OCI-LY7 (cell line): Measurements from ENCODE around the gene PRR5L. TPM values are rescaled to one million over a fixed set of nuclear protein-coding genes. Genes with fewer than 3 reads are reported as not detected.

ENCODE experiments used
- BruUV-seq: library from RNA; stranded (reverse); fragments of 400-500 nt; replicated peaks from 2 replicates; lab custom pipeline; 2021; lab: Mats Ljungman, UMichigan
- CTCF ChIA-PET: fragments of 300-600 bp; sonication (Branson Sonifier 250); formaldehyde crosslinking; loops from one replicate; lab custom pipeline; 2022; ENCODE audit warnings: antibody characterized with exemption; ENCODE audit not compliant: unreplicated experiment; lab: Charles Lee
- POLR2A ChIA-PET: fragments of 300-600 bp; sonication (Branson Sonifier 250); formaldehyde crosslinking; loops from one replicate; lab custom pipeline; 2022; ENCODE audit warnings: antibody characterized with exemption; lab: Charles Lee
- DNase-seq: peaks from one replicate; pipeline ENCODE4 v3.0.0-alpha.2; 2015; ENCODE audit warnings: low spot score
- H2AFZ ChIP-seq: fragments of 200-600 bp; sonication (generic), shearing (Covaris generic); 2 replicates; pipeline ENCODE4 v1.6.1; 2014; ENCODE audit warnings: mild to moderate bottlenecking, antibody characterized with exemption, low read length, moderate library complexity
- H3K27ac ChIP-seq: fragments of 200-600 bp; sonication (generic); 2 replicates; pipeline ENCODE4 v1.5.1; 2014; ENCODE audit warnings: mixed run types, low read depth, mild to moderate bottlenecking, moderate library complexity, low read length, inconsistent platforms; ENCODE audit not compliant: poor library complexity, severe bottlenecking
- H3K36me3 ChIP-seq: fragments of 200-600 bp; sonication (generic); 2 replicates; pipeline ENCODE4 v1.6.1; 2014; ENCODE audit warnings: mild to moderate bottlenecking, antibody characterized with exemption, low read length, moderate library complexity, mixed read lengths; ENCODE audit not compliant: insufficient read depth
- H3K4me1 ChIP-seq: fragments of 200-600 bp; sonication (generic); 2 replicates; pipeline ENCODE4 v1.5.1; 2014; ENCODE audit warnings: mild to moderate bottlenecking, low read length; ENCODE audit not compliant: insufficient read depth, poor library complexity, severe bottlenecking
- H3K4me2 ChIP-seq: fragments of 200-600 bp; sonication (generic); 2 replicates; pipeline ENCODE4 v1.6.1; 2014; ENCODE audit warnings: mild to moderate bottlenecking, low read length
- H3K4me3 ChIP-seq: fragments of 200-600 bp; sonication (generic); 2 replicates; pipeline ENCODE4 v1.5.1; 2014; ENCODE audit warnings: mild to moderate bottlenecking, low read depth, low read length; ENCODE audit not compliant: poor library complexity, severe bottlenecking
- H3K79me2 ChIP-seq: fragments of 200-600 bp; sonication (generic); 2 replicates; pipeline ENCODE4 v1.6.1; 2016; ENCODE audit warnings: low read depth, mild to moderate bottlenecking, low read length, moderate library complexity, mixed read lengths; ENCODE audit not compliant: insufficient read depth
- H3K9me2 ChIP-seq: fragments of 200-600 bp; sonication (generic); 2 replicates; pipeline ENCODE4 v1.6.1; 2016; ENCODE audit warnings: mild to moderate bottlenecking, low read length, mixed read lengths; ENCODE audit not compliant: insufficient read depth
- H3K9me3 ChIP-seq: fragments of 200-600 bp; sonication (generic); 2 replicates; pipeline ENCODE4 v1.6.1; 2014; ENCODE audit warnings: mild to moderate bottlenecking, mixed run types, low read length, mixed read lengths
- H4K20me1 ChIP-seq: fragments of 200-600 bp; sonication (generic); 2 replicates; pipeline ENCODE4 v1.6.1; 2014; ENCODE audit warnings: mild to moderate bottlenecking, antibody characterized with exemption, low read length, moderate library complexity, mixed read lengths; ENCODE audit not compliant: insufficient read depth
- EZH2phosphoT487 ChIP-seq: fragments of 200-600 bp; sonication (generic); IDR thresholded peaks from 2 replicates; pipeline ENCODE4 v1.6.1; 2018; ENCODE audit warnings: low read depth, borderline replicate concordance, mild to moderate bottlenecking, mixed run types, antibody characterized with exemption, low read length, moderate library complexity, mixed read lengths
- intact Hi-C: fragments of 100-400 bp; cut with micrococcal nuclease; formaldehyde crosslinking; loops from one replicate; pipeline ENCODE4 v1.10.0; 2022; ENCODE audit not compliant: unreplicated experiment
- total RNA-seq, 2 experiments: library from RNA; depleted of rRNA in 1 of 2; stranded (reverse); fragments of >200 nt in 1 of 2; shearing (Covaris generic) in 1 of 2; gene quantifications; 2 replicates each; pipeline ENCODE4 v1.2.3, GENCODE V29; 2014 to 2022
- TF ChIP-seq, protein P1 (sequence below): fragments of 200-600 bp; sonication (generic); conservative IDR thresholded peaks from 2 replicates; pipeline ENCODE4 v1.5.1; 2014; ENCODE audit warnings: mild to moderate bottlenecking, antibody characterized with exemption, low read length, moderate library complexity, mixed read lengths

Gene PRR5L
- total RNA-seq, 2 experiments from 2014 or later, result not detected

DNA sequence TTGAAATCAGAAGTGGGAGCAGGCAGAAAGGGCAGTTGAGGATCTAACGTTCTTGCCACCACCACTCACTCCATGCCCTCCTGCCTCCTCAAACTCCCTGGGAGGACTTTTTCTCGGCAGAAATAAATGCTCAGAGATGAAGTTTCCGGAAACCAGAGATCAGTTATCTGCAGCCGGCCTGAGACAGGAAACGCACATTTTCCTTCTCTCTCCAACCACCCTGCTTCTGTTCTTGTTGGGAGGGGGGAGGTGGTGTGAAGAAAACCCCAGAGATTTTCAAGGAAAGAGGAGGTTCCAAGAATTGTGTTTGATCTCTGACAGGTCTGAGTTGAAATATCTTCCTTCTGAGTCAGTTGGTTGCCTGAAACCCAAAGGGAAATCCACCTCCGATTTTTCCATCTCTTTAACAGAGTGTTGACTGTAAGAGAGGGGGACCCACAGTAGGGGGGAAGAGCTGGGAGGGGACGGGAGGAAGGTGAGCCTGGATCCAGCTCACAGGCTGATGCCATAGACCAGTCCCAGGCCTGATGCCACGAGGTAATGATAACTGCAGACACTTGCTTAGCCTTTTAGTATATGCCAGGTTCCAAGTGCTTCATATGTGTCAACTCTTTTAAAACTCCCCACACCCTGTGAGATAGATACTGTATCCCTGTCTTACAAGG lies 113.2 kb downstream of the PRR5L start:
- TF ChIP-seq EZH2phosphoT487, result no peak
- TF ChIP-seq, protein P1, sequence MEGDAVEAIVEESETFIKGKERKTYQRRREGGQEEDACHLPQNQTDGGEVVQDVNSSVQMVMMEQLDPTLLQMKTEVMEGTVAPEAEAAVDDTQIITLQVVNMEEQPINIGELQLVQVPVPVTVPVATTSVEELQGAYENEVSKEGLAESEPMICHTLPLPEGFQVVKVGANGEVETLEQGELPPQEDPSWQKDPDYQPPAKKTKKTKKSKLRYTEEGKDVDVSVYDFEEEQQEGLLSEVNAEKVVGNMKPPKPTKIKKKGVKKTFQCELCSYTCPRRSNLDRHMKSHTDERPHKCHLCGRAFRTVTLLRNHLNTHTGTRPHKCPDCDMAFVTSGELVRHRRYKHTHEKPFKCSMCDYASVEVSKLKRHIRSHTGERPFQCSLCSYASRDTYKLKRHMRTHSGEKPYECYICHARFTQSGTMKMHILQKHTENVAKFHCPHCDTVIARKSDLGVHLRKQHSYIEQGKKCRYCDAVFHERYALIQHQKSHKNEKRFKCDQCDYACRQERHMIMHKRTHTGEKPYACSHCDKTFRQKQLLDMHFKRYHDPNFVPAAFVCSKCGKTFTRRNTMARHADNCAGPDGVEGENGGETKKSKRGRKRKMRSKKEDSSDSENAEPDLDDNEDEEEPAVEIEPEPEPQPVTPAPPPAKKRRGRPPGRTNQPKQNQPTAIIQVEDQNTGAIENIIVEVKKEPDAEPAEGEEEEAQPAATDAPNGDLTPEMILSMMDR, result no peak
- H3K4me3 ChIP-seq, result no peak overlapping the region
- no peaks in the 10 kb centered on the region for H4K20me1 ChIP-seq
- no peaks in the 10 kb centered on the region for H3K9me2 ChIP-seq
- no peak overlapping the region for H3K27ac ChIP-seq
- peak overlapping the region; percentile 81 for H2AFZ ChIP-seq
- DNase-seq, result peak; percentile 14
- no peaks in the 10 kb centered on the region for H3K79me2 ChIP-seq
- BruUV-seq, result no TSS peak
- intact Hi-C loops, result no loop called here
- no peaks in the 10 kb centered on the region for H3K36me3 ChIP-seq
- CTCF ChIA-PET, result no interaction called here
- peaks cover 39% of the 10 kb centered on the region for H3K4me1 ChIP-seq
- peak overlapping the region; percentile 9; the same call in 1 of the 2 replicates for H3K4me2 ChIP-seq
- POLR2A ChIA-PET, result no interaction called here
- no peaks in the 10 kb centered on the region for H3K9me3 ChIP-seq

- H3K27ac ChIP-seq, result peak overlapping the region; percentile 13
- H4K20me1 ChIP-seq, result no peaks in the 10 kb centered on the region
- TF ChIP-seq, protein P1, result no peak
- no peak for TF ChIP-seq EZH2phosphoT487
- peak overlapping the region; percentile 86 for H2AFZ ChIP-seq
- ChIA-PET CTCF (no interaction called here), POLR2A (interaction anchor here (0.6 to 1.6 kb wide), 3 partner anchors 11 to 54 kb away, joined by 3 to 4 read pairs (median 4); no protein-coding TSS in a partner anchor)
- no TSS peak for BruUV-seq
- peaks cover 39% of the 10 kb centered on the region for H3K4me1 ChIP-seq
- no peaks in the 10 kb centered on the region for H3K9me3 ChIP-seq
- intact Hi-C loops, result no loop called here
- peak overlapping the region; percentile 43 for H3K4me2 ChIP-seq
- no peaks in the 10 kb centered on the region for H3K36me3 ChIP-seq
- no peak overlapping the region for H3K4me3 ChIP-seq
- H3K79me2 ChIP-seq, result no peaks in the 10 kb centered on the region
- no peaks in the 10 kb centered on the region for H3K9me2 ChIP-seq
- DNase-seq, result peak; percentile 69
Measured at GRCh38 chr11:36411202-36411640, 115.1 kb downstream of the PRR5L start.

DNA sequence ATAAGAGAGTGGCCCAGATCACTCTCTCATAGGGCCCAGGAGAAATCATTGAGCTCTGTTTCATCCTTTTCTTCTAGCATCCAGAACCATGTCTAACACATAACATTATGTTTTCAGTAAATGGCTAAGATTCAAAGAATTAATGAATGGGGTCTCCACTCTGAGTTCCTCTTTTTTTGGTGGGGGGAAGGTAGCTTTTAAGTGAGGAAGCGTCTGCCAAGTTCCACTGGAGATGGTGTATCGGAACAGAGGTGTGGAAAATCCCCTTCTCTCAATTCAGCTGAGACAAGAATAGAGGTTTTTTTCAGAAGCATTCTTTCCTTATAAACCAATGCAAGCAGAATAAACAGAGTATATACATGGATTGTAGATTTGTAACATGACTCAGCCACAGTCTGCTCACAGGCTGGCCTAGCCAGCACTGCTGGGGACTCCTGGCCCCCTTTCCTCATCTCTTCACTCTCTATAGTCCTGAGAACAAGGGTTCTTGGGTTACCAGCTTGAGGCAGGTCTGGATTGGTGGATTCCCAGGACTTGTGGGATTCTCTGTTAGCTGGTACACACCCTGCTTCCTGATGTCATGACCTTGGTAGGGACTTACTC lies 116.8 kb downstream of the PRR5L start:
- POLR2A ChIA-PET, result interaction anchor here (1.6 kb wide), 1 partner anchor 16 kb away, joined by 4 read pairs; no protein-coding TSS in a partner anchor
- intact Hi-C loops, result no loop called here

More for the DNA sequence above, 116.8 kb downstream of the PRR5L start:
- Histone ChIP-seq H3K27ac (no peak overlapping the region), H3K4me3 (no peak overlapping the region), H3K36me3 (no peaks in the 10 kb centered on the region), H3K9me2 (no peaks in the 10 kb centered on the region), H3K9me3 (no peaks in the 10 kb centered on the region), H3K4me1 (peaks cover 31% of the 10 kb centered on the region), H3K4me2 (no peak overlapping the region), H3K79me2 (no peaks in the 10 kb centered on the region), H2AFZ (no peak overlapping the region), H4K20me1 (no peaks in the 10 kb centered on the region)
- CTCF ChIA-PET, result no interaction called here
- TF ChIP-seq, protein P1, result no peak
- no peak for TF ChIP-seq EZH2phosphoT487
- no peak for DNase-seq
- BruUV-seq, result no TSS peak
